Measurements from ENCODE around the gene RAB3D.
"Not testable (repeated sequence)": the region's sequence is repeated elsewhere in the genome, so short reads cannot be mapped to it uniquely, and the experiment has no call there.

The RAB3D gene

GRCh38 chr19:11364296-11364904 is 24.9 kb upstream of the RAB3D start:
- Histone ChIP-seq H3K9me3 (ENCODE audit: control insufficient read depth in 1 of 2, low read length in 2 of 2) (no peaks in the 10 kb centered on the region), H3K27me3 (ENCODE audit: low read depth, low read length) (no peaks in the 10 kb centered on the region), H3K27ac (ENCODE audit: low read length) (no peak overlapping the region), H3K4me1 (ENCODE audit: control insufficient read depth in 1 of 2, insufficient read depth in 2 of 2, low read length in 2 of 2) (no peaks in the 10 kb centered on the region), H3K36me3 (ENCODE audit: control insufficient read depth in 1 of 2, insufficient read depth in 2 of 2, low read length in 2 of 2) (peaks cover 9 to 53% of the 10 kb centered on the region in 2 donors), H3K4me3 (ENCODE audit: low read depth in 1 of 2, low read length in 2 of 2) (no peak overlapping the region)

GRCh38 chr19:11363881-11364280 is 24.4 kb upstream of the RAB3D start:
- no peak overlapping the region for H3K27ac ChIP-seq (ENCODE audit: low read length)
- no peaks in the 10 kb centered on the region for H3K4me1 ChIP-seq (ENCODE audit: control insufficient read depth in 1 of 2, insufficient read depth in 2 of 2, low read length in 2 of 2)
- peaks cover 14 to 58% of the 10 kb centered on the region in 2 donors for H3K36me3 ChIP-seq (ENCODE audit: control insufficient read depth in 1 of 2, insufficient read depth in 2 of 2, low read length in 2 of 2)
- H3K9me3 ChIP-seq (ENCODE audit: control insufficient read depth in 1 of 2, low read length in 2 of 2): no peaks in the 10 kb centered on the region
- H3K27me3 ChIP-seq (ENCODE audit: low read depth, low read length): no peaks in the 10 kb centered on the region
- no peak overlapping the region for H3K4me3 ChIP-seq (ENCODE audit: low read depth in 1 of 2, low read length in 2 of 2)

- Histone ChIP-seq H3K36me3 (ENCODE audit: control insufficient read depth in 1 of 2, insufficient read depth in 2 of 2, low read length in 2 of 2) (peaks cover 14 to 65% of the 10 kb centered on the region in 2 donors), H3K4me1 (ENCODE audit: control insufficient read depth in 1 of 2, insufficient read depth in 2 of 2, low read length in 2 of 2) (peaks cover 0 to 3% of the 10 kb centered on the region in 2 donors), H3K9me3 (ENCODE audit: control insufficient read depth in 1 of 2, low read length in 2 of 2) (no peaks in the 10 kb centered on the region), H3K27me3 (ENCODE audit: low read depth, low read length) (no peaks in the 10 kb centered on the region), H3K27ac (ENCODE audit: low read length) (no peak overlapping the region), H3K4me3 (ENCODE audit: low read depth in 1 of 2, low read length in 2 of 2) (no peak overlapping the region)
Measured at GRCh38 chr19:11361771-11362731, 22.6 kb upstream of the RAB3D start.

- H3K4me1 ChIP-seq (ENCODE audit: control insufficient read depth in 1 of 2, insufficient read depth in 2 of 2, low read length in 2 of 2): peaks cover 0 to 11% of the 10 kb centered on the region in 2 donors
- H3K36me3 ChIP-seq (ENCODE audit: control insufficient read depth in 1 of 2, insufficient read depth in 2 of 2, low read length in 2 of 2): peaks cover 14 to 65% of the 10 kb centered on the region in 2 donors
- no peak overlapping the region for H3K4me3 ChIP-seq (ENCODE audit: low read depth in 1 of 2, low read length in 2 of 2)
- H3K27me3 ChIP-seq (ENCODE audit: low read depth, low read length): no peaks in the 10 kb centered on the region
- H3K27ac ChIP-seq (ENCODE audit: low read length): no peak overlapping the region
- no peaks in the 10 kb centered on the region for H3K9me3 ChIP-seq (ENCODE audit: control insufficient read depth in 1 of 2, low read length in 2 of 2)
Measured at GRCh38 chr19:11361037-11361770, 21.7 kb upstream of the RAB3D start.

DNA sequence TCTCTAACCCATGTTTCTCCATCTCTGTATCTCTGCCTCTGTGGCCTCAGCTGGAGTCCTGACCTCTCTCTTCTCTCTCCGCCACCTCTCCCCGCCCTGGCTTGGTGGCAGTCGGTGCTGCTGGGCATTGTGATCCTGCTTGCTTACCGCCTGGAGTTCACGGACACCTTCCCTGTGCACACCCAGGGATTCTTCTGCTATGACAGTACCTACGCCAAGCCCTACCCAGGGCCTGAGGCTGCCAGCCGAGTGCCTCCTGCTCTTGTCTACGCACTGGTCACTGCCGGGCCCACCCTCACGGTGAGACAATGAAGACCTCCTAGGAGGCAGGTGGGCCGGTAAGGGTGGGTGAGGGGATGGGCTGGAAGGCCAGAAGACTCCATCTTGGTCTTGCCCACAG is 20.0 kb upstream of the RAB3D start:
- H3K4me1 ChIP-seq (ENCODE audit: control insufficient read depth in 1 of 2, insufficient read depth in 2 of 2, low read length in 2 of 2): peaks cover 0 to 15% of the 10 kb centered on the region in 2 donors
- H3K9me3 ChIP-seq (ENCODE audit: control insufficient read depth in 1 of 2, low read length in 2 of 2): no peaks in the 10 kb centered on the region
- H3K27ac ChIP-seq (ENCODE audit: low read length): no peak overlapping the region
- H3K27me3 ChIP-seq (ENCODE audit: low read depth, low read length): no peaks in the 10 kb centered on the region
- H3K4me3 ChIP-seq (ENCODE audit: low read depth in 1 of 2, low read length in 2 of 2): no peak overlapping the region
- peaks cover 14 to 50% of the 10 kb centered on the region in 2 donors for H3K36me3 ChIP-seq (ENCODE audit: control insufficient read depth in 1 of 2, insufficient read depth in 2 of 2, low read length in 2 of 2)

- peaks cover 8 to 26% of the 10 kb centered on the region in 2 donors for H3K36me3 ChIP-seq (ENCODE audit: control insufficient read depth in 1 of 2, insufficient read depth in 2 of 2, low read length in 2 of 2)
- H3K27me3 ChIP-seq (ENCODE audit: low read depth, low read length): no peaks in the 10 kb centered on the region
- H3K4me3 ChIP-seq (ENCODE audit: low read depth in 1 of 2, low read length in 2 of 2): peak overlapping the region in 1 of 2 donors; percentile 73
- H3K4me1 ChIP-seq (ENCODE audit: control insufficient read depth in 1 of 2, insufficient read depth in 2 of 2, low read length in 2 of 2): peaks cover 0 to 15% of the 10 kb centered on the region in 2 donors
- no peak overlapping the region for H3K27ac ChIP-seq (ENCODE audit: low read length)
- H3K9me3 ChIP-seq (ENCODE audit: control insufficient read depth in 1 of 2, low read length in 2 of 2): no peaks in the 10 kb centered on the region
Measured at GRCh38 chr19:11356676-11357550, 17.5 kb upstream of the RAB3D start.

GRCh38 chr19:11356074-11356397 is 16.6 kb upstream of the RAB3D start:
- H3K27ac ChIP-seq (ENCODE audit: low read length): no peak overlapping the region
- no peaks in the 10 kb centered on the region for H3K27me3 ChIP-seq (ENCODE audit: low read depth, low read length)

DNA sequence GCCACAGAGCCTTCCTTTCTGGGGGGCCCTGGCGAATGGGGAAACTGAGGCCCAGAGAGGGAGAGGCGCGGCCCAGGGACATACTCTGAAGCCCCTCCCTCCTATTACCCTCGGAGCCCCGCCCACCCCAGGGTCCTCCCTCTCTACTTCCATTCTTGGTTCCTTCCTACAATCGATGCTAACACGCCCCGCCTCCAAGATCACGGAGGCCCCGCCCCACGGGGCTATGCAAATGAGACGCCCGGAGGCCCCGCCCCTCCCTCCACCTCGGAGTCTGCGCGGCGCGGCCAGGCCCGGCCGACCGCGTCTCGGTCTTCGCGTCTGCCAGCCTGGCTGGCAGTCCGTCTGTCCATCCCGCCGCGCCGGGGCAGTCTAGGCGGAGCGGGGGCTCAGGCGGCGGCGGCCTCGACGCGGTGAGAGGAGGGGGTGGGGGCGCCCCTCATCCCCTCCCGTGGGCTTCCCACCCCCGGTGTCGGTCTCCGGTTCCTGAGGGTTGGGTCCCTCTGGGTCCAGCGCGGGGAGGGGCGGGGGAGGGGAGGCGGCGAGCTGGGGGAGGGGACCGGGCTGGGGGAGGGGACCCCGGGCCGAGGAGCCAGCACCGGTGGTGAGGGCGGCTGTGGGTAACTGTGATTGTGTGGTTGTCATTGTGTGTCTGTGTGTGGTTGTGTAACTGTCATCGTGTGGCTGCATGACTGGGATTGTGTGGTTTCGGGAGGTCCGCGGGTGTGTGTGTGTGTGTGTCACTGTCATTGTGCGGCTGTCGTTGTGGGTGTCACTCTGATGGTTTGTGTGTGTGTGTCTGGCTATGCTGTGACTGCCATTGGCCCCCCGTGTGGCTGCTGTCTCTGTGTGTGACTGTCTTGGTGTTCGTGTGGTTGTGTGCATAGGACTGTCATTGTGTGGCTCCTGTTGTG is 16.0 kb upstream of the RAB3D start, which contains the start of gene PLPPR2:
Gene PLPPR2 (plus strand): TSS at position 273 of the 914 bp plus-strand sequence. CDS start 2,242 bp downstream, outside the sequence.
- peaks cover 0 to 15% of the 10 kb centered on the region in 2 donors for H3K4me1 ChIP-seq (ENCODE audit: control insufficient read depth in 1 of 2, insufficient read depth in 2 of 2, low read length in 2 of 2)
- H3K27ac ChIP-seq (ENCODE audit: low read length): no peak within 1 kb of the TSS
- H3K9me3 ChIP-seq (ENCODE audit: control insufficient read depth in 1 of 2, low read length in 2 of 2): no peaks in the 10 kb centered on the region
- peak within 1 kb of the TSS; percentile 73 for H3K4me3 ChIP-seq (ENCODE audit: low read depth in 1 of 2, low read length in 2 of 2)
- no peaks in the 10 kb centered on the region for H3K27me3 ChIP-seq (ENCODE audit: low read depth, low read length)
- peaks cover 8 to 17% of the 10 kb centered on the region in 2 donors for H3K36me3 ChIP-seq (ENCODE audit: control insufficient read depth in 1 of 2, insufficient read depth in 2 of 2, low read length in 2 of 2)

More at GRCh38 chr19:11356074-11356397, 16.6 kb upstream of the RAB3D start:
- Histone ChIP-seq H3K36me3 (ENCODE audit: control insufficient read depth in 1 of 2, insufficient read depth in 2 of 2, low read length in 2 of 2) (peaks cover 8 to 17% of the 10 kb centered on the region in 2 donors), H3K4me3 (ENCODE audit: low read depth in 1 of 2, low read length in 2 of 2) (peak overlapping the region; percentile 73), H3K4me1 (ENCODE audit: control insufficient read depth in 1 of 2, insufficient read depth in 2 of 2, low read length in 2 of 2) (peaks cover 0 to 15% of the 10 kb centered on the region in 2 donors), H3K9me3 (ENCODE audit: control insufficient read depth in 1 of 2, low read length in 2 of 2) (no peaks in the 10 kb centered on the region)

GRCh38 chr19:11354102-11354501 is 14.6 kb upstream of the RAB3D start:
- not testable (repeated sequence) for H3K9me3 ChIP-seq (ENCODE audit: control insufficient read depth in 1 of 2, low read length in 2 of 2); H3K4me3 ChIP-seq (ENCODE audit: low read depth in 1 of 2, low read length in 2 of 2); H3K27me3 ChIP-seq (ENCODE audit: low read depth, low read length); H3K27ac ChIP-seq (ENCODE audit: low read length)
- Histone ChIP-seq H3K4me1 (ENCODE audit: control insufficient read depth in 1 of 2, insufficient read depth in 2 of 2, low read length in 2 of 2) (peaks cover 0 to 15% of the 10 kb centered on the region in 2 donors), H3K36me3 (ENCODE audit: control insufficient read depth in 1 of 2, insufficient read depth in 2 of 2, low read length in 2 of 2) (peaks cover 3 to 14% of the 10 kb centered on the region in 2 donors)

- H3K36me3 ChIP-seq (ENCODE audit: control insufficient read depth in 1 of 2, insufficient read depth in 2 of 2, low read length in 2 of 2): peaks cover 0 to 6% of the 10 kb centered on the region in 2 donors
- H3K27me3 ChIP-seq (ENCODE audit: low read depth, low read length): no peaks in the 10 kb centered on the region
- no peak overlapping the region for H3K4me3 ChIP-seq (ENCODE audit: low read depth in 1 of 2, low read length in 2 of 2)
- H3K27ac ChIP-seq (ENCODE audit: low read length): no peak overlapping the region
- H3K4me1 ChIP-seq (ENCODE audit: control insufficient read depth in 1 of 2, insufficient read depth in 2 of 2, low read length in 2 of 2): peaks cover 11 to 17% of the 10 kb centered on the region in 2 donors
- H3K9me3 ChIP-seq (ENCODE audit: control insufficient read depth in 1 of 2, low read length in 2 of 2): no peaks in the 10 kb centered on the region
Measured at GRCh38 chr19:11349171-11349570, 9.7 kb upstream of the RAB3D start.

All from muscle layer of duodenum (tissue), 2 donors.